H1 (cell line): ENCODE results near the gene CD44. TPM values are rescaled to one million over a fixed set of nuclear protein-coding genes. Genes with fewer than 3 reads are reported as not detected.

Experiments
- FOSL1 ChIP-seq: IDR thresholded peaks from 2 replicates; pipeline ENCODE4 v1.6.1; 2011; ENCODE audit warnings: mild to moderate bottlenecking, low read depth, low read length, moderate library complexity; ENCODE audit not compliant: insufficient read depth
- RFX5 ChIP-seq: IDR thresholded peaks from 2 replicates; pipeline ENCODE4 v1.6.1; 2011; ENCODE audit warnings: low read depth, low read length, improper control_type of control experiment, borderline replicate concordance
- SAP30 ChIP-seq: fragments of 300-600 bp; sonication (generic); IDR thresholded peaks from 2 replicates; pipeline ENCODE4 v1.7.1; 2012; ENCODE audit warnings: low read length, moderate library complexity, mild to moderate bottlenecking, inconsistent platforms; ENCODE audit not compliant: insufficient read depth, insufficient replicate concordance
- SP4 ChIP-seq: IDR thresholded peaks from 2 replicates; pipeline ENCODE4 v1.6.1; 2012; ENCODE audit warnings: low read length, inconsistent platforms
- polyA plus RNA-seq, 7 experiments: library from polyadenylated mRNA; depleted of rRNA in 3 of 7; stranded (reverse) in 5 of 7; unstranded in 2 of 7; fragments of >200 nt in 5 of 7; fragments of 200-250 nt in 2 of 7; gene quantifications; 1 replicate in 5 of 7; 2 replicates in 1 of 7; 4 replicates in 1 of 7; pipeline versions ENCODE4 v1.2.1 to v1.2.3, GENCODE V29; 2011 to 2013; ENCODE audit warnings: missing spikeins in 2 of 7, mixed read lengths in 2 of 7
- total RNA-seq: library from RNA; stranded (reverse); fragmentation: NEBNext Ultra II Directional; extraction: Animal tissue kit (Norgen Biotek cat#: 25700); gene quantifications from 2 replicates; pipeline ENCODE4 v1.2.1, GENCODE V29; 2021

The CD44 gene
- total and polyA plus RNA-seq, 2 of the 8 experiments (the other 6 are each of a cell fraction or from before 2014, with no cell fraction given), result 11.8 to 13.7 TPM

GRCh38 chr11:35122308-35122707, 16.7 kb upstream of the CD44 start (continued):
- TF ChIP-seq FOSL1 (no peak), SP4 (no peak), RFX5 (no peak), SAP30 (no peak)
